Left lung (tissue), 10 donors: Measurements from ENCODE around the gene PFKFB3. TPM values are rescaled to one million over a fixed set of nuclear protein-coding genes. Genes with fewer than 3 reads are reported as not detected.

Experiments used
- ATAC-seq: fragments of 200-7000 bp; cut with Tn5 transposase; one replicate; pipeline ENCODE4 v1.9.1; 2020; ENCODE audit warnings: moderate library complexity
- DNase-seq, 4 donors: peaks; one replicate each; pipeline ENCODE4 v3.0.0-alpha.2; 2013 to 2020
- H3K27ac ChIP-seq, 2 donors: fragments of 200-600 bp; sonication (generic) in 1 of 2; one replicate each; pipeline versions ENCODE4 v1.5.0 to v1.8.0; 2020 to 2021
- H3K27me3 ChIP-seq, 2 donors: fragments of 200-600 bp; sonication (generic) in 1 of 2; one replicate each; pipeline versions ENCODE4 v1.5.0 to v1.8.0; 2020 to 2021
- H3K36me3 ChIP-seq, 2 donors: fragments of 200-600 bp; sonication (generic) in 1 of 2; one replicate each; pipeline versions ENCODE4 v1.5.0 to v1.8.0; 2020 to 2021
- H3K4me1 ChIP-seq, 2 donors: fragments of 200-600 bp; one replicate each; pipeline ENCODE4 v1.8.0; 2021
- H3K4me3 ChIP-seq, 2 donors: fragments of 200-600 bp; sonication (generic) in 1 of 2; one replicate each; pipeline versions ENCODE4 v1.5.0 to v1.8.0; 2020 to 2021; ENCODE audit warnings: mild to moderate bottlenecking in 1 of 2
- H3K9me3 ChIP-seq, 2 donors: fragments of 200-600 bp; sonication (generic) in 1 of 2; one replicate each; pipeline versions ENCODE4 v1.5.0 to v1.8.0; 2020 to 2021
- intact Hi-C, 2 donors: fragments of 100-400 bp; cut with DNase I; formaldehyde crosslinking; loops; one replicate each; pipeline versions ENCODE4 v1.11.2 to v1.14.2; 2022
- polyA plus RNA-seq, 6 donors: library from polyadenylated mRNA; unstranded; fragments of 120-200 nt; gene quantifications; one replicate each; pipeline ENCODE4 v1.2.1, GENCODE V29; 2013; ENCODE audit not compliant: insufficient read length in 6 of 6
- total RNA-seq, 2 donors: library from RNA; stranded (reverse); fragmentation: NEBNext Ultra II Directional; extraction: Animal tissue kit (Norgen Biotek cat#: 25700); gene quantifications; one replicate each; pipeline ENCODE4 v1.2.1, GENCODE V29; 2021
- TF ChIP-seq, protein P1 (sequence below), 2 donors: fragments of 200-600 bp; sonication (generic) in 1 of 2; IDR thresholded peaks; one replicate each; pipeline versions ENCODE4 v1.5.0 to v1.8.0; 2021; ENCODE audit warnings: antibody characterized with exemption in 2 of 2
- donor health status: DM: no; HTN: yes; CAD: no.
- donor health status: DM: no; HTN: no; CAD: no.

Gene PFKFB3
- total and polyA plus RNA-seq, 8 donors = 15.3 to 120 (median 22.5) TPM

DNA sequence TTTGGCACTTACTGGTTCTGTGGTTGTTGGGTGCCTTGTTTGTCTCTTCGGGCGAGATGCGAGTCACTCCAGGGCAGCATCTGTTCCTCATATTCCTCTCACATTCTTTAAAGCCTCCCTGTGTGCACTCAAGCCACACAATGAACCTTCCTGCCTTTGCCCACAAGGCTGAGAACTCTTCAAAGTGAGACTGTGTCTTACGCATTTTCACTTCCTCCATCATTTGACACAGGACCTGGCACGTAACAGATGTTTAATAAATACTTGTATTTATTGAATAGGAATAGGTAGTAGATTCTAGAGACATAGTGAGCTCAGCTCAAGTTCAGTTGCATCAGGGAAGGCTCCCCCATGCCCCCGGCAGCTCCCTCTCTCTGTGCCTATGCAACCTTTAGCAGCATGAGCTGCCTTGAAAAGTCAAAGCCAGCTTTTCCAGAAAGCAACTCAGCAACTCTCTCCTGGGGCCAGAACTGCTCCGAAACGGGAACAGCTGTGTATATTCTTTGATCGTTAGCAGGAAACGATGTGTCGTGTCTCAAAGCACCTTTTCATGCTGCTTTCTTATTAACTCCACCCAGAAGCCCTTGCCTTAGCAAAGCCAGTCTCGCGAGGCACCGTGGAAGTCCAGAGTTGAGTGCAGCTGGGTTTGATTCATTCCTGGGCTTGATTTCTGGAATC is 97.5 kb downstream of the PFKFB3 start:
- DNase-seq = peak in 1 of 4 donors; percentile 57
- ATAC-seq = peak; percentile 50

DNA sequence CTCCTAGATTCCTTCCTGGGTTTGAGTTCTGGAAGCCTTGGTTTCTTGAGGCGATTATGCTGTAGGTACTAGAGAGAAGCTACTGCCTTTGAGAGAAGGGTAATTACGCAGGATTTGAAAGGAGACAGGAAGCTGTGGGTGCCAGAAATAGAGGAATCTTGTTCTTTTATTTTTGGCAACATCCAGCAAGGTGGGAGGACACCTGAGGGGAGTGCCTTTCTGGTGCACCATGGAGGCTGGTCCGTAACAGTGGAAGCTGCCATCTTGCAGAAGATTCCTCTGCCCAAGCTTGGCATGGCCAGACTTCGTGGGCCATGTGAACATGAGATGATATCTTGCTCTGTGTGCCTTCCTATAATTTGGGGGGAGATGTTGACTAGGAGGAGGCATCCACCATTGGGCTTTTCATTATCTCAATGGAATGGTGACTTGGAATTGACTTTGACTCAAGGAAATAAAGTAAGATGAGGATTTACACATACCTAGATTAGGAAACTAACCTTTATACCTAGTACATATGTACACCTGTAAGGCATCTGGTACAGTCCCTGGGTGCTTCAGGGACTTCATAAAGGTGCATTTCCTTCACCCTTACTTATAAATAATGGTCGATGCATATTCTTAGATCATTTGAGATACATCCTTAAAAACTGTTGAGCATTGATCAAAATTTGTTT is 98.2 kb downstream of the PFKFB3 start:
- H3K27ac ChIP-seq = peak overlapping the region in 1 of 2 donors; percentile 66
- intact Hi-C loops = no loop called here
- no peak for DNase-seq
- H3K9me3 ChIP-seq = no peaks in the 10 kb centered on the region
- no peaks in the 10 kb centered on the region for H3K36me3 ChIP-seq
- no peak overlapping the region for H3K4me3 ChIP-seq
- H3K4me1 ChIP-seq = peaks cover 0 to 50% of the 10 kb centered on the region in 2 donors
- TF ChIP-seq, protein P1, sequence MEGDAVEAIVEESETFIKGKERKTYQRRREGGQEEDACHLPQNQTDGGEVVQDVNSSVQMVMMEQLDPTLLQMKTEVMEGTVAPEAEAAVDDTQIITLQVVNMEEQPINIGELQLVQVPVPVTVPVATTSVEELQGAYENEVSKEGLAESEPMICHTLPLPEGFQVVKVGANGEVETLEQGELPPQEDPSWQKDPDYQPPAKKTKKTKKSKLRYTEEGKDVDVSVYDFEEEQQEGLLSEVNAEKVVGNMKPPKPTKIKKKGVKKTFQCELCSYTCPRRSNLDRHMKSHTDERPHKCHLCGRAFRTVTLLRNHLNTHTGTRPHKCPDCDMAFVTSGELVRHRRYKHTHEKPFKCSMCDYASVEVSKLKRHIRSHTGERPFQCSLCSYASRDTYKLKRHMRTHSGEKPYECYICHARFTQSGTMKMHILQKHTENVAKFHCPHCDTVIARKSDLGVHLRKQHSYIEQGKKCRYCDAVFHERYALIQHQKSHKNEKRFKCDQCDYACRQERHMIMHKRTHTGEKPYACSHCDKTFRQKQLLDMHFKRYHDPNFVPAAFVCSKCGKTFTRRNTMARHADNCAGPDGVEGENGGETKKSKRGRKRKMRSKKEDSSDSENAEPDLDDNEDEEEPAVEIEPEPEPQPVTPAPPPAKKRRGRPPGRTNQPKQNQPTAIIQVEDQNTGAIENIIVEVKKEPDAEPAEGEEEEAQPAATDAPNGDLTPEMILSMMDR (IDR thresholded peaks at IDR 0.05) = no peak
- no peak for ATAC-seq
- H3K27me3 ChIP-seq = no peaks in the 10 kb centered on the region

More for the DNA sequence above, 97.5 kb downstream of the PFKFB3 start:
- TF ChIP-seq, protein P1 (IDR thresholded peaks at IDR 0.05) = no peak
- H3K36me3 ChIP-seq = no peaks in the 10 kb centered on the region
- H3K27ac ChIP-seq = peak overlapping the region in 1 of 2 donors; percentile 66
- no peaks in the 10 kb centered on the region for H3K27me3 ChIP-seq
- intact Hi-C loops = no loop called here
- H3K4me1 ChIP-seq = peaks cover 0 to 50% of the 10 kb centered on the region in 2 donors
- no peaks in the 10 kb centered on the region for H3K9me3 ChIP-seq
- no peak overlapping the region for H3K4me3 ChIP-seq

DNA sequence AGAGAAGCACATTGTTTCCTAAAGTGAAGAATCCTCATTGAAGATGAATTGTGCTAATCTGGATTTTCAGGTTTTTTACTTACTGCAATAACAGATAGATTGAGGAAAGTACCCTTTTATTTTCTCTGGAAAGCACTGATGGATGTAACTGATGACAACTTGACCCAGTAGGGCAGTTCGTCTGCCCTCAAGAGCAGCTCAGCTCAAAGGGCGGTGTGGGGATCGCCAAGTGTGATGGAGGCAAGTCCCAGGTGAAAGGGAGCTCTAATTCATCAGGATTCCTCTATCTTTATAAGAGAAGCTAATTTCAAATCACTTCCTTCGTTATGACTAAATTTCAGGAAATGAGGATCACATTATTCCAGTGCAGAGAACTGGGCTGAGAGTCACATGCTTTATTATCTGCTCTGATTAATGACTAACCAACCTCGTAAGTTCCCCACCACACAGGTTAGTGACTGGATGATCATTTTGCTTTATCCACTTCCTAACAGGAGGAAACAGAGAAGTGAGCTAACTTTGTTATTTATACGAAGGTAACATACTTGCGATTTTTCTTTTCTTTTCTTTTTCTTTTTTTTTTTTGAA is 98.8 kb downstream of the PFKFB3 start:
- Histone ChIP-seq H3K27me3 (no peaks in the 10 kb centered on the region), H3K4me1 (peaks cover 0 to 50% of the 10 kb centered on the region in 2 donors), H3K27ac (no peak overlapping the region), H3K36me3 (no peaks in the 10 kb centered on the region), H3K4me3 (no peak overlapping the region), H3K9me3 (no peaks in the 10 kb centered on the region)
- no peak for ATAC-seq
- intact Hi-C loops = no loop called here
- TF ChIP-seq, protein P1 (IDR thresholded peaks at IDR 0.05) = no peak
- DNase-seq = no peak

Other genes with a start within 250 kb of the PFKFB3 start
- 10 to 100 TPM; 14.7 to 46.2 TPM for gene IL15RA, start 225.4 kb upstream of the PFKFB3 start, total RNA-seq
- gene IL15RA, start 225.4 kb upstream of the PFKFB3 start, polyA plus RNA-seq = 1 to 10 TPM; 4.4 to 9.1 (median 6.3) TPM
- 1 to 10 TPM; 1.7 to 4.1 TPM for gene IL2RA, start 140.6 kb upstream of the PFKFB3 start, total RNA-seq
- under 1 TPM; 0.11 to 0.48 (median 0.26) TPM for gene IL2RA, start 140.6 kb upstream of the PFKFB3 start, polyA plus RNA-seq
- gene RBM17, start 113.9 kb upstream of the PFKFB3 start, total RNA-seq = 10 to 100 TPM; 63.2 to 95.5 TPM
- gene RBM17, start 113.9 kb upstream of the PFKFB3 start, polyA plus RNA-seq = 100 to 1,000 TPM; 176 to 215 (median 191) TPM